Head of caudate nucleus (tissue), 42 donors: ENCODE measurements around the gene CD109.

Experiments used
- DNase-seq, 42 donors: peaks; one replicate each; pipeline versions ENCODE4 v3.0.0 to v3.0.0-alpha.2; 2020 to 2021; ENCODE audit warnings: mixed read lengths in 7 of 42
- intact Hi-C: fragments of 100-400 bp; cut with DNase I; formaldehyde crosslinking; loops from one replicate; pipeline ENCODE4 v1.15.0; 2022

Gene CD109

DNA sequence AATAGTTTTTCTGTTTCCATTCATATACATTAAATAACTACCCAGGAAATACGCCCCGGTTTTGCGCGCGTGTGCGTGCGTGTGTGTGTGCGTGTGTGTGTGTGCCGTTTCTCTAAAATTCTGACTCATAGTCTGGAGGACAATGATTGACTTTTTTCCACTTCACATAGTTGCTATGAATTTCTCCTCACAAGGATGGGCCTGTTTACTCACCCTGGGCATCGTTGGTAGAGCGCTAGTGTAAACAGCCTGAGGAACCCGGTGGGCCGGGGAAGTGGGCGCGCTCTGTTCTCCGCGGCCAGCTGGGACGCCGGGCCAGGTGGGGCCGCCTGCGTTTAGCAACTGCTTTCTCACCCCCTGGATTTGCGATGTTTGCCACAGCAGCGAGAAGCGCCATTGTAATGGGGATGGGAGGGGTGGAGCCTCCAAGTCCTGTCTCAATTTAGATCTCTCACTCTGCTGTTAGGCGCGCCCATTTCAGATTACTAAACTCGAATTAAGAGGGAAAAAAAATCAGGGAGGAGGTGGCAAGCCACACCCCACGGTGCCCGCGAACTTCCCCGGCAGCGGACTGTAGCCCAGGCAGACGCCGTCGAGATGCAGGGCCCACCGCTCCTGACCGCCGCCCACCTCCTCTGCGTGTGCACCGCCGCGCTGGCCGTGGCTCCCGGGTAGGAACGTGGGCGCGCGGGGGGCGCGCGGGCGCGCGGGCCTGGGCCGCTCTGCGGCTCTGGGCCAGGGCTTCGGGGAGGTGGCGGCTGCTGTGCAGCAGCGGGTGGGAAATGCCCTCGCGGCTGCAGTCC, at the start of gene CD109:
Gene CD109, plus strand, starts transcription at position 585 of the 803 bp plus-strand sequence. Its CDS starts 13 bp downstream, at position 598.
- intact Hi-C loops, result no loop called here
- peak in 38 of 42 donors; percentile 4 to 64 (median 38) for DNase-seq

DNA sequence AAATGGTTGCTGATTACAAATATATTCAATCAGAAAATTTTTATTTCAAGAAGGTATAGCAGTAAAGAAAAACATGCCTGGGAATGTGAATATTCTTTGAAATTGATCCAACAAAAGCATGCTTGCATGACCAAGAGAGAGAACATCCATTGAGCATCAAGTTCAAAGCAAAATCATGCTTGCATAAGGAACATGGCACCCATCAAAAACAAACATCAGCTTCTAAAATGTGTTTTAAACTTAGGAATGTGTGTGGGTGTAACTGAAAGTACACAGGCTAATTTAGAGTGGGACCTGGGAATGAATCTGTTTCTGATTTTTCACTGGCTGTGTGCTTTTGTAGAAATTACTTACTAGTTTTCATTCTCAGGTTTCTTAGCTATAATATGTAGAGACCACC, 47.8 kb upstream of the CD109 start:
- intact Hi-C loops, result no loop called here

DNA sequence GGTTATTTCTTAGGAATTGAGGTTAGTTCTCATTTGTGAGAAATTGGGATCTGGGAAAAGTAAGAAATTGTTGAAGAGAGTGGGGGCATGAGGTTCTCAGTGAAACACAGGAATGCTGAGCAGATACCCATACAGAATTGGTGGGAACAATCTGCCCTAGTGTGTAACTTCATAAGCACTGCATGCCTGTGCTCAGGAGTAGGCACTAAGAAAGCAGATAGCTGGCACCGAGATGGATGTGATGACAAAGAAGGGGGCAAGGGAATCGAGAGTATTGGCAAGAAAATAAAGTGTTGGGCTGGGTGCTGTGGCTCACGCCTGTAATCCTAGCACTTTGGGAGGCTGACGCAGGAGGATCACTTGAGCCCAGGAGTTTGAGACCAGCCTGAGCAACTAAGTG, 46.2 kb upstream of the CD109 start:
- DNase-seq, result no peak
- intact Hi-C loops, result loop anchor here (5.0 kb wide), 2 partner anchors 132 to 1638 kb away; no protein-coding TSS in a partner anchor

More for the DNA sequence above, 47.8 kb upstream of the CD109 start:
- DNase-seq, result no peak

DNA sequence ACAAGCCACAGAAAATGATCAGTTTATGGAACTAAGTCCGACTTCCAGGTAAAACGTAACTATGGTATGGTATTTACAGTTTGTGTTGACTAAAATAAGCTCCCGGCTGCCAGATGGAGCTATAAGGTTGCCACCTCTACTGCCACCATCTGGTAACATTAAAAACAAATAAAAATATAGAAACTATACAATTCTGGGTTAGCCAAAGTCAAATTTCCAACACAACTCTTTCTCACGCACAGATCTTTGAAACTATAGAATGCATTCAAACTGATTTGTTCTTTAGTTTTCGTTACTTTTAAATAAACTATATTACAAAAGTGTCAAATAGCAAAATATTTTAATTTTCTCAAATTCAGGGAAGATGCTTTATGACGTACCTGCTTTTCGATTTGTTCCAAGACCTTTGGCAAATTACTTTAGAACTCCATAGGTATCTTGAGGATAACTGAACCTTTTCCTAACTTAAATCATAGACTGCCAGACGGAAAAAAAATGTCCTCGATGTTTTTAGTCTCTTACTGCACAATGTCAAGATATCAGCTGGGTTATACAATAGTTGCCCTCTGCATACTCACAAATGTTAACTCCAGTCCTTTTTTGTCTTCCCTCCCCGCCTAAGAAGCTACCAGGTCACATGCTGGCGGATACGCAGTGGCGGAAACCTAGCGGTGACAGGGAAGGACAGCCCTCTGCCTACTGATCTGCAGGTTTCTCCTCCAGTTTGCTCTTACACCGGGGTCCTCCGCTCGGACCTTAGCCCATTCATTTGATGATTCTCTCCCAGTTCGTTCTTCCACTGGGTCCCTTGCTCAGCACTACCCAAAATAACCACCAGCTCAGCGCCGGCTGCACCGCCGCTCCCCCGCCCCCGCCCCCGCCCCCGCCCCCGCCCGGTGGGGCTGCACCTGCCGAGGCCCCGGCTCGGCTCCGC, 43.1 kb upstream of the CD109 start:
- intact Hi-C loops, result loop anchor here (5.0 kb wide), 2 partner anchors 136 to 1634 kb away; no protein-coding TSS in a partner anchor
- DNase-seq, result peak; percentile 49 to 89 (median 75)

DNA sequence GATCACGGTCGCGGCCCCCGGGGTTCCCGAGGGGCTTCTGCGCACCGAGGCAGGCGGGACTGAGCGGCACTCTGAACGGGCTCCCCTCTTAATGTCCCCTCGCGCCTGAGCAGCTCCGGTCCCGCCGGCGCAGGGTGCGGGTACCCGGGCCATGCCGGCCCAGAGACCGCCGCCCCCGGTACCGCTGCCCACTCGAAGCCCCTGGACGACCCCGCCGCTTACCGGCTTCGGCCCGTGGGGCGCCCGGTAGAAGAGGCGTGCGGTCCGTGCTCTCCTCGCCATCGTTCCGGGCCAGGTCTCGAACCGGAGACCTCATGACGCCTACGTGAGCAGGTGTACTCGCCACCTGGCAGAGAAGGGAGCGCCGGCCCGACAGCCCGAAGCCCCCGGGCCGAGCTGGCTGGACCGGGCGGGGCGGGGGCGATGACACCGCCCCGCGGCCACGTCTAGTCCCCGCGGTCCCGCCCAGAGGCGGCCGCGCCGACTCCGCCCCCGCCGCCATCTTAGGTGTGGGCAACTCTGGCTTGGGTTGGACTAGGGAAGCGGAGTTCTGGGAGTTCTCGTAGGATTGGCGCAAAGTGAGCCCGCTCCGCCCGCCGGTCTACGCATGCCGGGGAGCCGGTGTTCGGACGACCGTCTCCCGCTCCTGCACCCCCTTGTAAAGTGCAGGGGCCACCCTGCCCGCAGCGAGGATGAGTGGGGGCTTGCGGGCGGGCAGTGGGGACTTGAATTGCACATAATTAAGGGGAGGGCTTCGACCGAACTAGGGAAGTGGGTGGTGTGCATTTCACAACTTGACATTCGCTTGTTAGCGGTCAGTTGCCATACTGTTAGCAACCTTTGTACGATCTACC, 42.2 kb upstream of the CD109 start, which contains the start of gene SLC17A5:
Gene SLC17A5, minus strand, starts transcription at position 422 of the 854 bp plus-strand sequence. Its CDS starts 106 bp downstream, at position 316.
- DNase-seq, result peak; percentile 86 to 98 (median 94)
- intact Hi-C loops, result loop anchor here (5.0 kb wide), 2 partner anchors 136 to 1634 kb away; no protein-coding TSS in a partner anchor

DNA sequence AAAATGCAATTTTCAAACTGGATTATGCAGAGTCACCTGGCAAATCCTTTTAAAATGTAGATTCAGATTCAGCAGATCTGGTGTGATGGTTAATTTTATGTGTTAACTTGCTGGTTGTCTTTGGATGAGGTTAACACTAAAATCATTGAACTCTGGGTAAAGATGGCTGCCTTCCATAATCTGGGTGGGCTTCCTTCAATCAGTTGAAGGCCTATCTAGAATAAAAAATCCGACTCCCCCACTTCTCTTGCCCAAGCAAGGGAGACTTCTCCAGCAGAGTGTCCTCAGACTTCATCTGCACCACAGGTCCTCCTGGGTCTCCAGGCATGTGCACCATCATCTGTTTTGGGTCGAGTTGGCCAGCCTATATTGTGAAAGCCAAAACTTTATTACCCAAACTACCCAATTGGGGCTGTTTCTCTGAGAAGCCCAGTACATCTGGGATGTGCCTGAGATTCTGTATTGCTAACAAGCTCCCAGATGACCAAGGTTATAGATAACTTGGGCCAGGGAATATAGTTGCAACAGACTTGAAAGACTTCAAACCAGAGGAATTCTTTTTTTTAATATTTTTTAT, 40.6 kb upstream of the CD109 start:
- DNase-seq, result no peak
- intact Hi-C loops, result no loop called here

DNA sequence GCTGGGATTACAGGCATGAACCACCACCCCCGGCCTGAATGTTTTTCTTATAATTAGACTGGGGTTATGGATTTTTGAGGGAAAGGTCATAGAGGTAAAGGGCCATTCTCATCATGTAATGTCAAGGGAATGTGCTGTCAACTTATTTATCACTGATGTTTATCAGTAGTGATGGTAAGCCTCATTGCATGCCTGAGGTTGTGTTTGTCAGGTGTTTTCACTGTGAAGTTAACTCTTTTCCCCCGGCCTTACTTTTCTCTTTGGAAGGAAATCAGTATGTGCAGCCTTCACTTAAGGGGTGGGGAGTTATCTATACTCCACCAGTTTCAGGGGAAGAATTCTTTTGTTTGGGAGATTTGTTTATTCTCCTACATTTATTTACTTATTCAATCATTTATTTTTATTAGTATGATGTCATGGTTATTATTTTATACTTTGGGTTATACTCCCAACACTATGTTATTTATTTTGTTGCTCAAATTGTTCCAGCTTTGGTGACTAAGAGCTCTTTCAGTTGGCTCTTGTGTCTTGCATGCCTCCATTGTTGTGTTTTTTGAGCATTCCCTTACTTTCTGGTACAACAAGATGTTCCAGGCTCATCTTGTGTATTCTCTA, 39.4 kb upstream of the CD109 start:
- DNase-seq, result no peak
- intact Hi-C loops, result no loop called here

DNA sequence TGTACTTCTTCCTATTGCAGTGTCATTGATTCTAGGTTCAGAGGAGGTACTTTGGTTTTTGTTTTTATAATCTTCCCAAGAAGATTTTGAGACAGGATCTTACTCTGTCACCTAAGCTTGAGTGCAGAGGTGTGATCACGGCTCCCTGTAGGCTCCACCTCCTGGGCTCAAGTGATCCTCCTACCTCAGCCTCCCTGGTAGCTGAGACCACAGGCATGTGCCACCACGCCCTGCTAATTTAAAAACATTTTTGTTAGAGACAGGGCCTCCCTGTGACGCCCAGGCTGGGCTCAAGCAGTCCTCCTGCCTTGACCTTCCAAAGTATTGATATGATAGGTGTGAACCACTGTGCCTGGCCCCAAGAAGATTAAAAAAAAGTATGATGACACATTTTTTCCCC, 38.8 kb upstream of the CD109 start:
- intact Hi-C loops, result no loop called here
- DNase-seq, result no peak

DNA sequence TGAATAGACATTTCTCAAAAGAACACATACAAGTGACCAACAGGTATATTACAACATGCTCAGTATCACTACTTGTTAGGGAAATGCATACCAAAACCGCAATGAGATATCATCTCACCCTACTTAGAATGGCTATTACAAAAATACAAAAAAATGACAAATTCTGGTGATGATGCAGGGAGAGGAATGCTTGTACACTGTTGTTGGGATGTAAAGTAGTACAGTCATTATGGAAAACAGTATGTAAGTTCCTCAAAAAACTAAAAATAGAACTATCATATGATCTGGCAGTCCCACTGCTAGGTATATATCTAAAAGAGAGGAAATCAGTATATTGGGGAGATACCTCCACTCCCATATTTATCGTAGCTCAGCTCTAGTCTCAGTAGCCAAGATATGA, 31.3 kb upstream of the CD109 start:
- no peak for DNase-seq
- intact Hi-C loops, result no loop called here

DNA sequence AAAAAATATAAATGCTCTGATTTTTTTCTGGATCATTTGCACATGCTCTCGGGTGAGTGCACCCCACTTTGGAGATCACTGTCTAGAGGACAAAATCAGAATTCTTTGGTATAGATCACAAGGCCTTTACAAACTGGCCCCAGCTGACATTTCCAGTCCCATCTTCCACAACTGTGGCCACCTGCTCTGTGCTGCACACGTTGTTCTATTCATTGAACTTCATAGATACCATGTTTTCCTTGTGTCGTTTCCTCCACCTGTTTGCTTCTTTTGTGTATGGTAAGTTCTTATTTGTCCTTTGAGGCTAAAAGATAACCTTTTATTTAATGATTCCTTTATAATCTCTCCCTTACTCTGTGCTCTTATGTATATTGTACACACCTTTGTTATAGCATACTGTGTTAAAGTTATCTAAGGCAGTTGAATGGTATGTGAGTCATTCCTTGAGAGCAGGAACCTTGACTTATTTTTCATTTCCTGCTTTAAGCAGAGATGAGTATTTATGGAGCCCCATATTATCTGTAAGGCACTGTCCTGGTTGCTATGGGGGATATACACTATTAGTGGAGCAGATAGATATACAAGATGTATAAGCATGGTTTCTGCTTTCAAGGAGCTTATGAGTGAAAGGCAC, 30.2 kb upstream of the CD109 start:
- no peak for DNase-seq
- intact Hi-C loops, result no loop called here

DNA sequence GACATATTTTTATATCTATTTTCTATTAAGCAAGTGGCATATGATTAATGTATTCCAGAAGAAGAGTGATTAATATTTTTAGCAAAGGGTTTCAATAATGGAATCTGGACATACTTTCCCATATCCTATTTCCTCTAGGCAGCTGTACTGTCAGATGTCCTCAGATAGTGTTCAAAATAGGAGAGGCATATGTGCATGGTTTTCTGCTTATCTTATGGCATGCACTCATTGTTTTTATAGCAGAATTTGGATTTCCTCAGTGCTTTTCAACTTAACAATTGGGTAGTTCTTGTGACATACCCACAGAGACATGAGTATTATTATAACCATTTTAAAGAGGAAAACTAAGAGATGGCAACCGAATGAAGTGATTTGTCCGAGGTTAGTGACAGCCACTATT, 29.6 kb upstream of the CD109 start:
- no peak for DNase-seq
- intact Hi-C loops, result no loop called here

DNA sequence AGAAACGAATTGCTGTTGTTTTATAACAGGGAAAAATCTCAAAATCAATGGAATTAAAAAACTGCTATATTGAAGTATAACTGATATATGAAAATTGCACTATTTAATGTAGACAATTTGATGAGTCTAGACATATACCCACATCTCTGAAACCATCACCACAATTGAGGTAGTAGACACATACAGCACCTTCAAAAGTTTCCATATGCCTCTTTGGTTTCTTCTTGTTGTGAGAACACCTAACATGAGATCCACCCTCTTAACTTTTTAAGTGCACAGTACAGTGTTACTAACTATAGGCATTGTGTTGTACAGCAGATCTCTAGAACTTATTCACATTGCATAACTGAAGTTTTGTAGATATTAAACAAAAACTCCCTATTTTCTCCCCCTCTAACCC, 28.2 kb upstream of the CD109 start:
- DNase-seq, result no peak
- intact Hi-C loops, result no loop called here

DNA sequence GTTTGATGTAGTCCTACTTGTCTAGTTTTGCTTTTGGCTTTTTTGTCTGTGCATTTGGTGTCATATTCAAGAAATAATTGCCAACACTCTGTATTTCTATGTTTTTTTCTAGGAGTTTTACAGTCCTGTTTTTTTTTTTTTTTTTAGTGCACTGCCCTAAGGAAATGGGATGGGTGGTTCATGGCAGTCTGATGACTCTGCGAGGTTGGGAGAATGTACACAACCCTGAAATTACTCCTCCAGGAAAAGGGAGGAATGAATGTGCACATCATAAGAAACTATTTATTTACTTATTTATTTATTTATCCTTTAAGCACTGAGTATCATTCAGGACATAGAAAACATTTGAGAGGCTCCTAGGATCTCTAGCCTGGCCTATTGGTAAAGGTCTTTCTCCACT, 27.0 kb upstream of the CD109 start:
- intact Hi-C loops, result no loop called here
- no peak for DNase-seq

DNA sequence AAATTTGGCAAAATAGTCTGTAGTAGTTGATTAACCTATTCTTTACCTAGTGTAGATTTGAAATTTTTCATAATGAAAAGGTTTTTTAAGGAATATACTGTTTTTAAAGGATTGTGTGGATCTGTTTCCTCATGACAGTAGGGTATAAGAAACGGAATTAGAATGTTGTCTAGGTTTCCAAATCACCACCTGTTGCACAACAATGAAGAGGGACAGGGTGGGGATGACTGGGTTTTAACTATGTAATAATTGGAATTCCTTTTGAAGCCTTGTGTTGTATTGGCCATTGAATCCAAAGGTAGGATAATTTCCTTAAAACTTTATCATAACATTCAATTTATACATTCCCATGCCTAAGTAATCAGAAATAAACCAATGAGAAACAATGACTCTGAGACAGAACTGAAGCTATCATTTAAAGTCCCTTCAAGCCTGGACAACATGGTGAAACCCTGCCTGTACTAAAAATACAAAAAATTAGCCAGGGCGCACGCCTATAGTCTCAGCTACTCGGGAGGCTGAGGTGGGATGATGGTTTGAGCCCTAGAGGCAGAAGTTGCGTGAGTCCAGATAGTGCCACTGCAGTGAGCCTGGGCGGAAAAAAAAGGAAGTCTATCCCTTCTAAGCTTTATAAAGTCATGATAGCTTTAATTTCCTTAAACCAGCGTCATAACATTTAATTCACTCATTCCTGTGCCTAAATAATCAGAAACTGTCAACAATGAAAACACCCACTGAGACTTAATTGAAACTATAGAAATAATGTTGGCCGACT, 23.9 kb upstream of the CD109 start:
- intact Hi-C loops, result loop anchor here (10.0 kb wide), 1 partner anchor 63 kb away; no protein-coding TSS in a partner anchor
- DNase-seq, result no peak

DNA sequence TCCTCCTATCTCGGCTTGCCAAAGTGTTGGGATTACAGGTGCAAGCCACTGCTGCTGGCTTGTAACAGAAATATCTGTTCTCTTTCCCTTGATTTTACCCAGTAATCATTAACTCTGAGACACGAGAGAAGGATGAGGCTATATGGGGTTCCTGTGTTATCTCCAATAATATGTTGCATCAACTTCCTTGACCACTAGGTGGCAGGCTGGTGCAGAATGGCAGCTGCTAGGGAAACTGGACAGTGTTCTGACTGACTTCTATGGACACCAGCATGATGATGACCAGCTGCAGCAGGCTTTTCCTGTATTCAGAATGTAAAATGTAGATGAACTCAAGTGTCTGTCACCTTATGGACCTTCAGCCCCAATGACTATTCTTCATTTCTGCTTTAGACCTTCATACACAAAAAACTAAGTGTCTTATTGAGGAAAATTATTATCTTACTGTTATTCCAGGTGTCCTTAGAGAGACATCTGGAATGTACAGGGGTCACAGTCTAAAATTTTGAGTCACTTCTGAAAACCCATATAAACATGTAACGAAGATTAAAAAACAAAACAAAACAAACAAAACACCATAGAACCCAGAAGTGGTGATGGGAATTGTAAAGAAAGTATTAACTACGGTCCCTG, 20.4 kb upstream of the CD109 start:
- intact Hi-C loops, result loop anchor here (10.0 kb wide), 1 partner anchor 59 kb away; no protein-coding TSS in a partner anchor
- DNase-seq, result peak; percentile 24 to 93 (median 77)

DNA sequence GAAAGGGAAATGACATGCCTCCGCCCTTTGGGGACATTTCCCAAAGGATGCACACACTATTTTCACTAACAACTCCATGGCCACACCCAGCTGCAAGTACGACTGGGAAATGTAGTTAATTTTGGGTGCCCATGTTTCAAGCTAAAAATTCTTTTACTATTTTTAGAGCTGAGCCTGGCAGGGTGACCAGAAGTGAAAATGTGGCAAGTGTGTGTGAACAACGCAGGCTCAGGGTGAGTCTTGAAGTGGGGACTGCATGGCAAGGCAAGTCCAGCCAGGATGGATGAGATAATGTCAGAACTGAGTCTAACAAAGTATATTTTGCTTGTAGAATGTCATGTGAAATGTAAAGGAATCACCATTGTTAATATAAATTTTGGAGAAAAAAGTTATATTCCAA, 17.0 kb upstream of the CD109 start:
- no peak for DNase-seq
- intact Hi-C loops, result loop anchor here (10.0 kb wide), 1 partner anchor 56 kb away; no protein-coding TSS in a partner anchor
